Measurements from ENCODE around the gene KPNA2. TPM values are rescaled to one million over a fixed set of nuclear protein-coding genes. Genes with fewer than 3 reads are reported as not detected.

KPNA2 gene
- total and polyA plus RNA-seq, 9 of the 15 experiments (the other 6 are each of a cell fraction or from before 2014, with no cell fraction given) = 132 to 984 (median 241) TPM

DNA sequence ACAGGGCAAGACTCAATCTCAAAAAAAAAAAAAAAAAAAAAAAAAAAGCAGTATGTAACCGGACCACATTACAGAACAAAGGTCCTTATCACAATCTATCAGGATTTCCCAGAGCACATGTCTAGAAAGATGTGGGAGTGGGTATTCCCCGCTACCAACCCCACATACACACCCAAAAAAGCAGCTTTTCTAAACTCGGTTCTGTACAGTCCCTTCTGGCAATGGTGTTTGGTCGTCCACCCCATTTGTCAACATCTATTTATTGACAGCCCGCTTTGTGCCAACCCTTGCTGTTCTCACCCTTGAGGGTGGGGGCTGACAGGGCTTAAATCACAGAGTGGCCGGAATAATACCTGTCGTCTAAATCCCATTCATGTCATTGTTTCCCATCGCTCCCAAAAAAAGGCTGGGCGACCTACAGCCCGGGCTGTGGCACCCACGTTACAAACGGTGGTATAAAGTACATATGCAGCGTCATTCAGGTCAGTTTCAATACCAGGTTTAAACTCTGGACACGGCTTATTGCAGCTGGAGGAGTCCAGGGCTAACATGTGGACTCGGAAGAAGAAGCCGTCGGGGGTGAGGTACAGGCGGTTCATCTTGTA, 42.9 kb upstream of the KPNA2 start (continued):
- TF ChIP-seq TSHZ1 (CRISPR knock-in tag; IDR thresholded peaks at IDR 0.05) (no peak), CBX2 (IDR thresholded peaks at IDR 0.05; ENCODE audit: insufficient read depth, low read length, poor library complexity, severe bottlenecking) (no peak), FOSL1 (tag; conservative IDR thresholded peaks at IDR 0.05) (no peak), HSF4 (CRISPR knock-in tag; IDR thresholded peaks at IDR 0.05; ENCODE audit: borderline replicate concordance) (no peak), ZNF778 (CRISPR knock-in tag; IDR thresholded peaks at IDR 0.05) (no peak), ZBED1 (IDR thresholded peaks at IDR 0.05) (no peak), FOXK2 (conservative IDR thresholded peaks at IDR 0.05 in 1 of 2, IDR thresholded peaks at IDR 0.05 in 1 of 2; ENCODE audit: low read depth in 2 of 2) (no peak), ZC3H4 (CRISPR knock-in tag; IDR thresholded peaks at IDR 0.05; ENCODE audit: borderline replicate concordance) (no peak), RHOXF2B (CRISPR knock-in tag; conservative IDR thresholded peaks at IDR 0.05) (no peak), SMAD3 (CRISPR knock-in tag; conservative IDR thresholded peaks at IDR 0.05) (no peak), MYNN (IDR thresholded peaks at IDR 0.05) (no peak), MYNN (CRISPR knock-in tag; IDR thresholded peaks at IDR 0.05) (no peak), C11orf30 (IDR thresholded peaks at IDR 0.05; ENCODE audit: low read depth) (no peak), RBM15 (IDR thresholded peaks at IDR 0.05; ENCODE audit: insufficient read depth, low read length) (no peak), ELK1 (CRISPR knock-in tag; IDR thresholded peaks at IDR 0.05) (no peak), MYC (IDR thresholded peaks at IDR 0.05; ENCODE audit: low read depth, low read length) (peak; percentile 40; the same call in 1 of the 2 replicates), MYC (CRISPR knock-in tag; IDR thresholded peaks at IDR 0.05; ENCODE audit: borderline replicate concordance, low read depth) (no peak)
- TF ChIP-seq, protein P1, sequence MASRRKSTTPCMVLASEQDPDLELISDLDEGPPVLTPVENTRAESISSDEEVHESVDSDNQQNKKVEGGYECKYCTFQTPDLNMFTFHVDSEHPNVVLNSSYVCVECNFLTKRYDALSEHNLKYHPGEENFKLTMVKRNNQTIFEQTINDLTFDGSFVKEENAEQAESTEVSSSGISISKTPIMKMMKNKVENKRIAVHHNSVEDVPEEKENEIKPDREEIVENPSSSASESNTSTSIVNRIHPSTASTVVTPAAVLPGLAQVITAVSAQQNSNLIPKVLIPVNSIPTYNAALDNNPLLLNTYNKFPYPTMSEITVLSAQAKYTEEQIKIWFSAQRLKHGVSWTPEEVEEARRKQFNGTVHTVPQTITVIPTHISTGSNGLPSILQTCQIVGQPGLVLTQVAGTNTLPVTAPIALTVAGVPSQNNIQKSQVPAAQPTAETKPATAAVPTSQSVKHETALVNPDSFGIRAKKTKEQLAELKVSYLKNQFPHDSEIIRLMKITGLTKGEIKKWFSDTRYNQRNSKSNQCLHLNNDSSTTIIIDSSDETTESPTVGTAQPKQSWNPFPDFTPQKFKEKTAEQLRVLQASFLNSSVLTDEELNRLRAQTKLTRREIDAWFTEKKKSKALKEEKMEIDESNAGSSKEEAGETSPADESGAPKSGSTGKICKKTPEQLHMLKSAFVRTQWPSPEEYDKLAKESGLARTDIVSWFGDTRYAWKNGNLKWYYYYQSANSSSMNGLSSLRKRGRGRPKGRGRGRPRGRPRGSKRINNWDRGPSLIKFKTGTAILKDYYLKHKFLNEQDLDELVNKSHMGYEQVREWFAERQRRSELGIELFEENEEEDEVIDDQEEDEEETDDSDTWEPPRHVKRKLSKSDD (conservative IDR thresholded peaks at IDR 0.05; ENCODE audit: low read length) = no peak
- TF ChIP-seq, protein P2, sequence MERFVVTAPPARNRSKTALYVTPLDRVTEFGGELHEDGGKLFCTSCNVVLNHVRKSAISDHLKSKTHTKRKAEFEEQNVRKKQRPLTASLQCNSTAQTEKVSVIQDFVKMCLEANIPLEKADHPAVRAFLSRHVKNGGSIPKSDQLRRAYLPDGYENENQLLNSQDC (CRISPR knock-in tag; IDR thresholded peaks at IDR 0.05) = no peak
- TF ChIP-seq, protein P3, sequence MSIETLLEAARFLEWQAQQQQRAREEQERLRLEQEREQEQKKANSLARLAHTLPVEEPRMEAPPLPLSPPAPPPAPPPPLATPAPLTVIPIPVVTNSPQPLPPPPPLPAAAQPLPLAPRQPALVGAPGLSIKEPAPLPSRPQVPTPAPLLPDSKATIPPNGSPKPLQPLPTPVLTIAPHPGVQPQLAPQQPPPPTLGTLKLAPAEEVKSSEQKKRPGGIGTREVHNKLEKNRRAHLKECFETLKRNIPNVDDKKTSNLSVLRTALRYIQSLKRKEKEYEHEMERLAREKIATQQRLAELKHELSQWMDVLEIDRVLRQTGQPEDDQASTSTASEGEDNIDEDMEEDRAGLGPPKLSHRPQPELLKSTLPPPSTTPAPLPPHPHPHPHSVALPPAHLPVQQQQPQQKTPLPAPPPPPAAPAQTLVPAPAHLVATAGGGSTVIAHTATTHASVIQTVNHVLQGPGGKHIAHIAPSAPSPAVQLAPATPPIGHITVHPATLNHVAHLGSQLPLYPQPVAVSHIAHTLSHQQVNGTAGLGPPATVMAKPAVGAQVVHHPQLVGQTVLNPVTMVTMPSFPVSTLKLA (conservative IDR thresholded peaks at IDR 0.05) = peak in 1 of 2 experiments; percentile 31; a peak in 1 of 4 replicates

Measured in K562 (cell line).